EH (cell line): ENCODE measurements around the gene MATN1.

Source experiments
- DNase-seq: peaks from one replicate; pipeline ENCODE4 v3.0.0-alpha.2; 2015; ENCODE audit warnings: low read depth

Gene MATN1

DNA sequence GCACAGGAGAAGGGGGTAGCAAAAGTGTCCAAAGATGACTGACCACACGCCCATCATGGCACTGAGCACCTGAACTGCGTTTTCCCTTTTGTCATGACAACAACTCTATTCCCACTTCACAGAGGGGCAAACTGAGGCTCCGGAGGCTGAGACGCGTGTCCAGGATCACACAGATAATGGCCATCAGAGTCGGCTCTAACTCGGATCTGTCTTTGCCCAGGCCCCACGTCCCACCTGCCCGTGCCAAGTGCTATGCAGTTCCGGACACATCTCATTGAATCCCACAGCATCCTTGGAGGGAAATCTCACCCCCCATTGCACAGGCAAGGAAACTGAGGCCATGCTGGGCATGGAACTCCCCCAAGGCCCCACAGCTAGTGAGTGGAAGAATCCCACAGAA, 62.1 kb downstream of the MATN1 start:
- DNase-seq: no peak
